ENCODE data around the gene GCN1. TPM values are rescaled to one million over a fixed set of nuclear protein-coding genes. Genes with fewer than 3 reads are reported as not detected.

The GCN1 gene
- total and polyA plus RNA-seq, 2 of the 8 experiments (the other 6 are each of a cell fraction or from before 2014, with no cell fraction given): 61.4 to 133 TPM

DNA sequence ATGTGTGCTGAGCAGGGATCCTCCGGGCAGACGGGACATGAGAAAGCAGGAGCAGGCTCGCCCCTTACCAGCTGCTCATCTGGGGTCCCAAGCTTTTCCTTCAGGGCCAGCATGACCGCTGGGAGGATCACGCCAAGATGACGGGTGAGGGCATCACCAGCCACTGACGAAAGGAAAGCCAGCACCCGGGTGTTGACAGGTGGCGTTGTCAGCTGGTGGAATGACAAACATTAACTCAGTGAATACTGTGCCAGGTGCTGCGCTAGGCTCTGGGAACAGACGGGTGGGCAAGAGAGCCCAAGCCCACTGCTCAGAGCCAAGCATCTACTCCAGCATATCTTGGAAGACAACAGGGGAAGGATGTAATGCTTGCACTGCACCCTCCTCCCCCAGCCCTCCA lies 56.7 kb downstream of the GCN1 start (continued):
- TF ChIP-seq CHD7 (IDR thresholded peaks at IDR 0.05; ENCODE audit: insufficient replicate concordance, low read length): no peak
- no peak for TF ChIP-seq SIN3A (conservative IDR thresholded peaks at IDR 0.05 in 1 of 2, IDR thresholded peaks at IDR 0.05 in 1 of 2; ENCODE audit: low read depth in 1 of 2, low read length in 2 of 2)
- no peak for TF ChIP-seq POLR2A (IDR thresholded peaks at IDR 0.05; ENCODE audit: control extremely low read depth in 1 of 2, low read depth in 2 of 2, low read length in 2 of 2)
- TF ChIP-seq FOSL1 (IDR thresholded peaks at IDR 0.05; ENCODE audit: insufficient read depth, low read depth, low read length): no peak
- no peak for TF ChIP-seq BRCA1 (IDR thresholded peaks at IDR 0.05; ENCODE audit: low read depth, low read length)

Data from H1 (cell line).